ENCODE results near the gene TCF20. TPM values are rescaled to one million over a fixed set of nuclear protein-coding genes. Genes with fewer than 3 reads are reported as not detected.

TCF20 gene
- total RNA-seq, 6 experiments from 2014 or later = 15.4 to 20.5 (median 18.5) TPM

DNA sequence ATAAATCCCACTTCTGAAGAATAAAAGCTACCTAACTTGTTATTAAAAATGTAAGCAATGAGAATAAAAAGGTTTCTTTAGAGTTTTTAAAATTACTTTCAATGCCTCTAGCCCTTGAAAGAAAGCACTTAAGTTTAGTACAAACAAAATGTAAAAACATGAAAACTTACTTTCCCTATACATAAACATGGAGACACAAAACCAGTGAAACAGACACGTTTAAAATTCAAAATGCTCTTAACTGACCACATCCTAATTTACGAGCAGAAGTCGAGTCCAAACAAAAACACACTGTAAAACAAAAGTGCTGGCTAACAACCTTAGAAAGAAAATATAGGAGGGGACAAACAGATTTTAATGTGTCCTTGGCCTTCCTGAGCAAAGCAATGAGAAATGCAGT lies 36.6 kb downstream of the TCF20 start:
- Histone ChIP-seq H3K9me3 (no peaks in the 10 kb centered on the region), H3K4me3 (no peak overlapping the region), H3K27me3 (no peaks in the 10 kb centered on the region), H3K27ac (no peak overlapping the region), H3K4me1 (no peaks in the 10 kb centered on the region), H3K36me3 (no peaks in the 10 kb centered on the region)
- TF ChIP-seq POLR2A (IDR thresholded peaks at IDR 0.05) = no peak
- TF ChIP-seq, protein P1, sequence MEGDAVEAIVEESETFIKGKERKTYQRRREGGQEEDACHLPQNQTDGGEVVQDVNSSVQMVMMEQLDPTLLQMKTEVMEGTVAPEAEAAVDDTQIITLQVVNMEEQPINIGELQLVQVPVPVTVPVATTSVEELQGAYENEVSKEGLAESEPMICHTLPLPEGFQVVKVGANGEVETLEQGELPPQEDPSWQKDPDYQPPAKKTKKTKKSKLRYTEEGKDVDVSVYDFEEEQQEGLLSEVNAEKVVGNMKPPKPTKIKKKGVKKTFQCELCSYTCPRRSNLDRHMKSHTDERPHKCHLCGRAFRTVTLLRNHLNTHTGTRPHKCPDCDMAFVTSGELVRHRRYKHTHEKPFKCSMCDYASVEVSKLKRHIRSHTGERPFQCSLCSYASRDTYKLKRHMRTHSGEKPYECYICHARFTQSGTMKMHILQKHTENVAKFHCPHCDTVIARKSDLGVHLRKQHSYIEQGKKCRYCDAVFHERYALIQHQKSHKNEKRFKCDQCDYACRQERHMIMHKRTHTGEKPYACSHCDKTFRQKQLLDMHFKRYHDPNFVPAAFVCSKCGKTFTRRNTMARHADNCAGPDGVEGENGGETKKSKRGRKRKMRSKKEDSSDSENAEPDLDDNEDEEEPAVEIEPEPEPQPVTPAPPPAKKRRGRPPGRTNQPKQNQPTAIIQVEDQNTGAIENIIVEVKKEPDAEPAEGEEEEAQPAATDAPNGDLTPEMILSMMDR (IDR thresholded peaks at IDR 0.05) = no peak
- intact Hi-C loops (cut with DNase I) = no loop called here
- 61% methylated on average over 3 of the region's 3 CpGs for WGBS (ENCODE audit: insufficient coverage, low coverage, low lambda C conversion rate, missing lambda C conversion rate)
- no peak for DNase-seq
- no peak for ATAC-seq

GRCh38 chr22:42231929-42232328 lies 38.5 kb downstream of the TCF20 start:
- TF ChIP-seq, protein P1 (IDR thresholded peaks at IDR 0.05) = no peak
- no peak for TF ChIP-seq POLR2A (IDR thresholded peaks at IDR 0.05)
- Histone ChIP-seq H3K4me3 (no peak overlapping the region), H3K36me3 (no peaks in the 10 kb centered on the region), H3K4me1 (no peaks in the 10 kb centered on the region), H3K27ac (no peak overlapping the region), H3K9me3 (no peaks in the 10 kb centered on the region), H3K27me3 (no peaks in the 10 kb centered on the region)
- DNase-seq (no peak), ATAC-seq (no peak)
- intact Hi-C loops (cut with DNase I) = no loop called here
- 90% methylated on average over 3 of the region's 3 CpGs for WGBS (ENCODE audit: insufficient coverage, low coverage, low lambda C conversion rate, missing lambda C conversion rate)

DNA sequence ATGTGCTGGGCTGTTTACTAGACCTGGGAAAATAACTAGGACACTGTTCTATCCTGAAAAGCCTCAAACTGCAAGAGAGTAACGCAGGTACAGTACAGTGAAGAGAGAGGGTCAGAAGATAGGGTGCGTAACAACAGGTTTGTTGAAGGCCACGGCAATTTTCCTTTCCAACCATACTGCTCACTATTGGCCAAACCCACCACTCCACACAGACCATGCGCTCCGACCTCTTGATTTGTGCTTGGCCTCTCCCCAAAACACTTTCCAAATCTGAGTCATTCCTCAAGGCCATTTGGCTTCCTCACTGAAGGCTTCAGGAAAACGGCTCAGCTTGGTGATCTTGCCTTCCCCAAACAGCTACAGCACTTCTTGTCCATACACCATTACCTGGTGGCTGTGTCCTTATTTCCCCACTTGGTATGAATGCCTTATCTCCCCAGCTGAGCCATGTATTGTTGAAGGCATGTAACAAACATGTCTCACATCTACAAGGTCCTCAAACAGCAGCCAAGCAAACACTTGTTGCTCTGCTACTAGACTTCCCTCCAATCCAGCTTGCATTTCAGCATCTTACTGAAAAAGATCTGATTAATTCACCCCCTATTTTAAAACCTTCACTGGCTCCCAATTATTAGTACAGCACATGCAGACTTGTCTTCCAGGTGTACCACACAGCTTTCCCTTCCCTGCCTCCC lies 40.9 kb downstream of the TCF20 start:
- Histone ChIP-seq H3K36me3 (no peaks in the 10 kb centered on the region), H3K4me3 (no peak overlapping the region), H3K9me3 (no peaks in the 10 kb centered on the region), H3K27ac (no peak overlapping the region), H3K27me3 (no peaks in the 10 kb centered on the region), H3K4me1 (no peaks in the 10 kb centered on the region)
- TF ChIP-seq POLR2A (IDR thresholded peaks at IDR 0.05) = no peak
- TF ChIP-seq, protein P1 (IDR thresholded peaks at IDR 0.05) = no peak
- ATAC-seq (peak in 1 of 4 donors; percentile 28), DNase-seq (no peak)
- 49% methylated on average over 6 of the region's 6 CpGs for WGBS (ENCODE audit: insufficient coverage, low coverage, low lambda C conversion rate, missing lambda C conversion rate)
- intact Hi-C loops (cut with DNase I) = no loop called here

- no peak overlapping the region for H3K27ac ChIP-seq
- no peak for ATAC-seq
- no peaks in the 10 kb centered on the region for H3K36me3 ChIP-seq
- no peaks in the 10 kb centered on the region for H3K4me1 ChIP-seq
- intact Hi-C loops (cut with DNase I) = no loop called here
- TF ChIP-seq POLR2A (IDR thresholded peaks at IDR 0.05) = no peak
- TF ChIP-seq, protein P1 (IDR thresholded peaks at IDR 0.05) = no peak
- no peak overlapping the region for H3K4me3 ChIP-seq
- 71% methylated on average over 1 of the region's 4 CpGs for WGBS (ENCODE audit: insufficient coverage, low coverage, low lambda C conversion rate, missing lambda C conversion rate)
- no peaks in the 10 kb centered on the region for H3K9me3 ChIP-seq
- DNase-seq = no peak
- no peaks in the 10 kb centered on the region for H3K27me3 ChIP-seq
Measured at GRCh38 chr22:42228483-42228882, 42.0 kb downstream of the TCF20 start.

All from right lobe of liver (tissue), 6 donors.